Neural crest cell (in vitro differentiated cells): Measurements from ENCODE around the gene TPRKB. TPM values are rescaled to one million over a fixed set of nuclear protein-coding genes. Genes with fewer than 3 reads are reported as not detected.
A peak's percentile ranks its signal among the peaks of the same experiment; 100 is the strongest.
"Not testable (repeated sequence)": the region's sequence is repeated elsewhere in the genome, so short reads cannot be mapped to it uniquely, and the experiment has no call there.

Experiments used
- DNase-seq: peaks from one replicate; pipeline ENCODE4 v3.0.0; 2021; ENCODE audit warnings: low read depth, mixed read lengths, low spot score
- H3K27ac Mint-ChIP-seq: one replicate; pipeline ENCODE4 v1.8.0; 2021; ENCODE audit warnings: mild to moderate bottlenecking, mixed read lengths; ENCODE audit not compliant: unreplicated experiment
- H3K27me3 Mint-ChIP-seq: 2 replicates; pipeline ENCODE4 v1.8.0; 2021; ENCODE audit warnings: low read depth, mild to moderate bottlenecking, mixed read lengths
- H3K36me3 Mint-ChIP-seq: 2 replicates; pipeline ENCODE4 v1.8.0; 2021; ENCODE audit warnings: low read depth, mild to moderate bottlenecking, mixed read lengths
- H3K4me1 Mint-ChIP-seq: 2 replicates; pipeline ENCODE4 v1.8.0; 2021; ENCODE audit warnings: mixed read lengths
- H3K4me3 Mint-ChIP-seq: one replicate; pipeline ENCODE4 v1.8.0; 2021; ENCODE audit warnings: mild to moderate bottlenecking, mixed read lengths
- H3K9me3 Mint-ChIP-seq: 2 replicates; pipeline ENCODE4 v1.8.0; 2021; ENCODE audit warnings: mixed read lengths
- total RNA-seq: library from RNA; stranded (reverse); gene quantifications from 2 replicates; pipeline ENCODE4 v1.2.1, GENCODE V29; 2021
- TF ChIP-seq, protein P1 (sequence below): fragments of 200-600 bp; sonication (generic); conservative IDR thresholded peaks from 2 replicates; pipeline ENCODE4 v1.5.0; 2021; ENCODE audit warnings: antibody characterized with exemption, mild to moderate bottlenecking

Gene TPRKB
- total RNA-seq, 1 donor from 2014 or later, result 44.2 TPM

DNA sequence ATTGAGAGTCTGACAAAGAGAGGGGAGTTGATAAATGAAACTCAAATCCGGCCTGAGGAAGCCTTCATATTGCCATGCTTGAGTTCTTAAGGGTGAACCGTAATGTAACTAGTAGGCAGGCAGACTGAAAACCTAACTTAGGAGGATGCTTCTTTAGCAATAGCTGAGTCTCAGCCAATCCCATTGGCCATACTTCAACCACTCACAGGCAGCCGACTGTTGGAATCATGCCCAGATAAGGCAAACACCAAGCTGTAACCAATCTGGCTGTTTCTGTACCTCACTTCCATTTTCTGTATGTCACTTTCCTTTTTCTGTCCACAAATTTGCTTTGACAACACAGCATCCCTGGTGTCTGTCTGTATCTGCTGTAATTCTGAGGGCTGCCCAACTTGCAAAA lies 39.5 kb downstream of the TPRKB start:
- TF ChIP-seq, protein P1, sequence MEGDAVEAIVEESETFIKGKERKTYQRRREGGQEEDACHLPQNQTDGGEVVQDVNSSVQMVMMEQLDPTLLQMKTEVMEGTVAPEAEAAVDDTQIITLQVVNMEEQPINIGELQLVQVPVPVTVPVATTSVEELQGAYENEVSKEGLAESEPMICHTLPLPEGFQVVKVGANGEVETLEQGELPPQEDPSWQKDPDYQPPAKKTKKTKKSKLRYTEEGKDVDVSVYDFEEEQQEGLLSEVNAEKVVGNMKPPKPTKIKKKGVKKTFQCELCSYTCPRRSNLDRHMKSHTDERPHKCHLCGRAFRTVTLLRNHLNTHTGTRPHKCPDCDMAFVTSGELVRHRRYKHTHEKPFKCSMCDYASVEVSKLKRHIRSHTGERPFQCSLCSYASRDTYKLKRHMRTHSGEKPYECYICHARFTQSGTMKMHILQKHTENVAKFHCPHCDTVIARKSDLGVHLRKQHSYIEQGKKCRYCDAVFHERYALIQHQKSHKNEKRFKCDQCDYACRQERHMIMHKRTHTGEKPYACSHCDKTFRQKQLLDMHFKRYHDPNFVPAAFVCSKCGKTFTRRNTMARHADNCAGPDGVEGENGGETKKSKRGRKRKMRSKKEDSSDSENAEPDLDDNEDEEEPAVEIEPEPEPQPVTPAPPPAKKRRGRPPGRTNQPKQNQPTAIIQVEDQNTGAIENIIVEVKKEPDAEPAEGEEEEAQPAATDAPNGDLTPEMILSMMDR, result no peak
- no peaks in the 10 kb centered on the region for H3K27me3 Mint-ChIP-seq

DNA sequence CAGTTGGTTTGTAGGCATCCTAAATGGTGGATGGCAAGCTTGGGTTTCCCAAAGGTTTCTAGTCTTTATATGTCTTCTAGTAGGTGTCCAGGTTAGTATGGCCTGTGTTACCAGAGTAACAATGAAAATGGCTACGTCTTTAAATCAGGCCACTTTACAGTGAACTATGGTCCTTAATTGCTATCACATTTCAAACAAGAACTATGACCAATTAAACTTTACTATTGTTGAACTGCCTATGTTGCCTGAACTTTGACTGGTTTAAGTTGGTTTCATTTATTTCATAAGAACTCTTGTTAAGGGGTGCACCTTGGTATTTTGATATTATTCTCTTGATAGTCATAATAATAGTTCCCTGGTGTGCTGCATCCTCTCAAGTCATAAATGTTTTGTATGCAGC lies 40.2 kb downstream of the TPRKB start:
- H3K4me3 Mint-ChIP-seq, H3K27me3 Mint-ChIP-seq, H3K36me3 Mint-ChIP-seq, H3K9me3 Mint-ChIP-seq, DNase-seq, H3K4me1 Mint-ChIP-seq, H3K27ac Mint-ChIP-seq: not testable (repeated sequence)

More for the DNA sequence above, 39.5 kb downstream of the TPRKB start:
- peaks cover 4% of the 10 kb centered on the region for H3K36me3 Mint-ChIP-seq
- H3K9me3 Mint-ChIP-seq, result peaks cover 3% of the 10 kb centered on the region
- no peak overlapping the region for H3K4me3 Mint-ChIP-seq
- H3K27ac Mint-ChIP-seq, result no peak overlapping the region
- H3K4me1 Mint-ChIP-seq, result peaks cover 8% of the 10 kb centered on the region
- DNase-seq, result no peak

DNA sequence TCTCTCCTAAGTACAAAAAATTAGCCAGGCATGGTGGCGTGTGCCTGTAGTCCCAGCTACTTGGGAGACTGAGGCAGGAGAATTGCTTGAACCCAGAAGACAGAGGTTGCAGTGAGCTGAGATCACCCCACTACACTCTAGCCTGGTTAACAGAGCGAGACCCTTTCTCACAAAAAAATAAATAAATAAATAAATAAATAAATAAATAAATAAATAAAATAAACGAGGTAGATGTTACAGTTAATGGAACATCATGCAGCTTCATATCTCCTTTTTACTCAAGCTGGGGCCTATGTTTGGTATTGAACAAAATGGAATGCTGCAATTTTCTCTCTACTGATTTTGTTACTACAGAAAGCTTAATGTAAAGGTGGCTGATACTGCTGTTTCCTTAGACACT lies 40.6 kb downstream of the TPRKB start:
- not testable (repeated sequence) for H3K27me3 Mint-ChIP-seq, H3K4me1 Mint-ChIP-seq, DNase-seq, H3K4me3 Mint-ChIP-seq, H3K27ac Mint-ChIP-seq, H3K9me3 Mint-ChIP-seq, H3K36me3 Mint-ChIP-seq

DNA sequence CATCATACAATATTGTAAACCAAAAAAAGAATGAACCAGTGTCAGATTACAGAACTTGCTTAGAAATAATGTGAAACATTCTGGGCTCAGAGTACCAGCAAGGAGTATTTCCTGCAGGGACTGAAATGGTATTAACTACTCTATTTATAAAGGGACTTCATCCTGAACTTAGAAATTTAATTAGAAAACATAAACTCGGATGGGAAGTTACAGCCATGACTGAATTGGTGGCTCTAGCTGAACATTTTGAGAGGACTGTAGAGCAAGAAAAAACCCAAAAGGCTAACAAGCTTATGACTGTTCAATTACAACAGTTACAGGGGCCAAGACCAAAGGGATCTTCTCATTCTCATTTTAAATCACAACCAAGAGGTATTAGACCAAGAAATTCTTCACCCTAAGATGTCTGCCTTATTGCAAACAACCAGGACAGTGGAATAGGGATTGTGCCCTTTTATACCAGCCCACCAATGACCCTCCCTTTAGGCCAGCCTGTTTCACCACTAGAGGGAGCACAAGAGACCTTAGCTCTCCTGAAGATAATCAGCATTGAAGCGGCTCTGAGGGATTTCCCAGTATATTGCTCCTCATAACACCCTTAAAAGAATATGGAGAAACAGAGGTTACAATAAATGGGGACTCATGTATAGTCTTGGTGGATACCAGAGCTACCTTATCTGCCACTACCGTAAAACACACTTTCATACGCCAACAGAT lies 46.6 kb downstream of the TPRKB start:
- TF ChIP-seq, protein P1, result peak; percentile 70
- H3K27ac Mint-ChIP-seq, H3K9me3 Mint-ChIP-seq, H3K4me1 Mint-ChIP-seq, H3K36me3 Mint-ChIP-seq, H3K4me3 Mint-ChIP-seq: not testable (repeated sequence)
- peaks cover 11% of the 10 kb centered on the region for H3K27me3 Mint-ChIP-seq
- DNase-seq, result peak; percentile 10

DNA sequence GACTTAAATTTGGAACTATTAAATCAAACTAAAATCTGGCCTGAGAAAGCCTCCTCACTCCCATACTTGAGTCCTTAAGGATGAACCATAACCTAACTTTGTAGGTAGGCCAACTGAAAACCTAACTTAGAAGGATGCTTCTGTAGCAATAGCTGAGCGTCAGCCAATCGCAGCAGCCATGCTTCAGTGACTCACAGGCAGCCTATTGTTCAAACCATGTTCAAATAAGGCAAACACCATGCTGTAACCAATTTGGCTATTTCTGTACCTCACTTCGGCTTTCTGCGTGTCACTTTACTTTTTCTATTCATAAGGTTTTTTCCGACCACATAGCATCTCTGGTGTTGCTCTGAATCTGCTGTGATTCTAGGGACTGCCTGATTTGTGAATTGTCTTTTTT lies 48.7 kb downstream of the TPRKB start:
- not testable (repeated sequence) for H3K27ac Mint-ChIP-seq, H3K36me3 Mint-ChIP-seq, H3K9me3 Mint-ChIP-seq, H3K4me1 Mint-ChIP-seq, H3K4me3 Mint-ChIP-seq, DNase-seq
- H3K27me3 Mint-ChIP-seq, result peaks cover 20% of the 10 kb centered on the region

DNA sequence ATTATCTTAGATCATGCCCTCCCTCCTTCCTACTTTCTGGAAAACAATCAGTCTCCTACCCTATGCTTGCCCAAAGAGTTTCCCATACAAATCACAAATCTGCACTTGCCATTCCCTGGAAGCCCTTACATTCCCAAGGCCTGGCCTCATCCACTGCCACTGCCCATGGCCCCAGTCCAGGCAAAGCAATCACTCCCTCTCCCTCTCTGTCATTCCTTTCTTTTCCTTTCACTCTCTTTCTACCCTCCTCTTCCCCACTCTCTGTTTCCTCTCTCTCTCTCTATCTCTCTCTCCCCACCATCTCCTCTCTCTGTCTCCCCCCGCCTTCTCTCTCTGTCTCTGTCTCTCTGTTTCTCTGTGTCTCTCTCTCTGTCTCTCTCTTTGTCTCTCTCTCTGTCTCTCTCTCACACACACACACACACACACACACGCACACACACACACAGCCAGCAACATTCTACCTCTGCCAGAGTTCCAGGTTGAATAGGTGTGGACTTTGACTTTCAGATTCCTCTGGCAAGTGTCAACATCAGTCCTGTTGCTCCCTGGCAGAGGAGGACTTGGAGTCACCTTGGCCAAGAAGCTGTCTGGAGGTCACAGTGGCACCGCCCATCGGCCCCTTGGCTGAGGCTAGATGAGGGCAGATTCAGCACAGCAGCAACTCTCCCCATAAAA lies 51.2 kb downstream of the TPRKB start:
- Mint-ChIP-seq H3K27me3 (peaks cover 34% of the 10 kb centered on the region), H3K4me3 (no peak overlapping the region)
- no peak for DNase-seq

DNA sequence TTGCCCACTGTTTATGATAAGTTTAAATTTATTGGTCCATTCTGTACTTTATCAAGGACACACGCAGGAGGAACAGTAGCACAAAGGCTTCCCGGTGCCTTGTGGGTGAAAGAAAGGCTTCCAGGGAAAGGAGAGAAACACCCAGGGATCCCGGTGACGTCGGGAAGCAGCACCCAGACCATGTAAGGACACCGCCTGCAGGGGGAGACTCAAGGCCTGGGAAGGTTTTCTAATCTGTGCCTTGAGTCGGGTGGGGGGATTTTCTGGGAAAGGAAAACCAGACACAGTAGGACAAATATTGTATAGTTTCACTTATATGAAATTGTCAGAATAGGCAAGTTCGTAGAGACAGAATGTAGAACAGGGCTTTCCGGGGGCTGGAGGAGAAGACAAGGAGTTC lies 52.2 kb downstream of the TPRKB start:
- H3K4me3 Mint-ChIP-seq, H3K36me3 Mint-ChIP-seq, H3K4me1 Mint-ChIP-seq, DNase-seq, H3K9me3 Mint-ChIP-seq, H3K27ac Mint-ChIP-seq: not testable (repeated sequence)
- H3K27me3 Mint-ChIP-seq, result peaks cover 33% of the 10 kb centered on the region
- TF ChIP-seq, protein P1, result peak; percentile 23

More for the DNA sequence above, 51.2 kb downstream of the TPRKB start:
- Mint-ChIP-seq H3K4me1 (no peaks in the 10 kb centered on the region), H3K36me3 (no peaks in the 10 kb centered on the region), H3K9me3 (no peaks in the 10 kb centered on the region), H3K27ac (no peak overlapping the region)
- TF ChIP-seq, protein P1, result no peak

DNA sequence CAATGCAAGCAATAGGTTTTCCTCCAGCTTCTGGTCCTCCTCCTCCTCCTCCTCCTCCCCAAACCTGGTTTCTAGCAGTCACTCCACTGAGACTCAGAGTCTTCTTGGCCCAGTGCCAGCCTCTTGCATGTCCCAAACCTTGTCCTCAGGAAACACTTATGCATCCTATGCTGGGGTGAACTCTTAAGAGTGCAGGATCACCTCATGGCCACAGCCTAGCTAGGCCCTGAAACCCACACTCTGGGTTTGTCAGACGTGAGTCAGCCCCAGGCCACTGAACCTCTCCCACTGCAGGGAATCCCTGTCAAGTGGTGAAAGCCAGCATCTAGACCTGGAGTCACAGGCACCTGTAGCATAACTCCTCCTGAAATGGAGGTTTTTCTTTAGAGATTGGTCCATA lies 52.8 kb downstream of the TPRKB start:
- not testable (repeated sequence) for H3K9me3 Mint-ChIP-seq, H3K4me3 Mint-ChIP-seq, H3K27ac Mint-ChIP-seq, DNase-seq, H3K36me3 Mint-ChIP-seq, H3K4me1 Mint-ChIP-seq
- H3K27me3 Mint-ChIP-seq, result peaks cover 33% of the 10 kb centered on the region
